HT-29 (cell line): Measurements from ENCODE around the gene FAM81A. TPM values are rescaled to one million over a fixed set of nuclear protein-coding genes. Genes with fewer than 3 reads are reported as not detected.
A peak's percentile ranks its signal among the peaks of the same experiment; 100 is the strongest.
"Not testable (repeated sequence)": the region's sequence is repeated elsewhere in the genome, so short reads cannot be mapped to it uniquely, and the experiment has no call there.

ENCODE experiments used
- DNase-seq: peaks from one replicate; pipeline ENCODE4 v3.0.0-alpha.2; 2015; ENCODE audit warnings: low spot score
- total RNA-seq: library from RNA; depleted of rRNA; stranded (reverse); fragments of >200 nt; shearing (Covaris generic); gene quantifications from 2 replicates; pipeline ENCODE4 v1.2.3, GENCODE V29; 2014

FAM81A gene
- total RNA-seq, 1 experiment from 2014 or later = 17.9 TPM

- DNase-seq = no peak
Observed at GRCh38 chr15:59484399-59484798, 46.4 kb downstream of the FAM81A start.

- DNase-seq = no peak
Observed at GRCh38 chr15:59485036-59485435, 47.0 kb downstream of the FAM81A start.

- DNase-seq = not testable (repeated sequence)
Observed at GRCh38 chr15:59489485-59489884, 51.5 kb downstream of the FAM81A start.

- no peak for DNase-seq
Observed at GRCh38 chr15:59491062-59491461, 53.1 kb downstream of the FAM81A start.

- peak; percentile 91 for DNase-seq
Observed at GRCh38 chr15:59492389-59493377, 54.7 kb downstream of the FAM81A start.

GRCh38 chr15:59501597-59501996 lies 63.6 kb downstream of the FAM81A start:
- peak; percentile 90 for DNase-seq

GRCh38 chr15:59515190-59515589 lies 77.2 kb downstream of the FAM81A start:
- DNase-seq = no peak

GRCh38 chr15:59516655-59517461 lies 78.9 kb downstream of the FAM81A start:
- DNase-seq = no peak

GRCh38 chr15:59519329-59519728 lies 81.3 kb downstream of the FAM81A start:
- DNase-seq = no peak

- no peak for DNase-seq
Observed at GRCh38 chr15:59521443-59521842, 83.5 kb downstream of the FAM81A start.

GRCh38 chr15:59522988-59523461 lies 85.0 kb downstream of the FAM81A start:
- DNase-seq = no peak

GRCh38 chr15:59523702-59524101 lies 85.7 kb downstream of the FAM81A start:
- DNase-seq = no peak

GRCh38 chr15:59524331-59524731 lies 86.3 kb downstream of the FAM81A start:
- no peak for DNase-seq

GRCh38 chr15:59526466-59526865 lies 88.5 kb downstream of the FAM81A start:
- DNase-seq = not testable (repeated sequence)

GRCh38 chr15:59528429-59528828 lies 90.4 kb downstream of the FAM81A start:
- DNase-seq = no peak

- peak; percentile 99 for DNase-seq
Observed at GRCh38 chr15:59528961-59529402, 91.0 kb downstream of the FAM81A start.

GRCh38 chr15:59531066-59531675 lies 93.2 kb downstream of the FAM81A start:
- peak; percentile 67 for DNase-seq

GRCh38 chr15:59532770-59533379 lies 94.9 kb downstream of the FAM81A start:
- peak; percentile 89 for DNase-seq

- no peak for DNase-seq
Observed at GRCh38 chr15:59536553-59536952, 98.6 kb downstream of the FAM81A start.

GRCh38 chr15:59537403-59537802 lies 99.4 kb downstream of the FAM81A start:
- no peak for DNase-seq

- no peak for DNase-seq
Observed at GRCh38 chr15:59538494-59538893, 100.5 kb downstream of the FAM81A start.
